Peyer's patch (tissue), 4 donors: ENCODE measurements around the gene CERKL.

Experiments
- POLR2A ChIP-seq, 2 donors: fragments of 450-650 bp; IDR thresholded peaks; one replicate each; pipeline ENCODE4 v1.5.1; 2017; ENCODE audit warnings: antibody characterized with exemption in 2 of 2, mild to moderate bottlenecking in 2 of 2, moderate library complexity in 2 of 2
- TF ChIP-seq, protein P1 (sequence below), 6 experiments: fragments of 450-650 bp in 4 of 6; fragments of 200-600 bp in 2 of 6; sonication (generic) in 1 of 6; IDR thresholded peaks; one replicate each; pipeline ENCODE4 v1.5.1; 2017 to 2019; ENCODE audit warnings: antibody characterized with exemption in 6 of 6, mild to moderate bottlenecking in 3 of 6, moderate library complexity in 1 of 6

- TF ChIP-seq, protein P1, sequence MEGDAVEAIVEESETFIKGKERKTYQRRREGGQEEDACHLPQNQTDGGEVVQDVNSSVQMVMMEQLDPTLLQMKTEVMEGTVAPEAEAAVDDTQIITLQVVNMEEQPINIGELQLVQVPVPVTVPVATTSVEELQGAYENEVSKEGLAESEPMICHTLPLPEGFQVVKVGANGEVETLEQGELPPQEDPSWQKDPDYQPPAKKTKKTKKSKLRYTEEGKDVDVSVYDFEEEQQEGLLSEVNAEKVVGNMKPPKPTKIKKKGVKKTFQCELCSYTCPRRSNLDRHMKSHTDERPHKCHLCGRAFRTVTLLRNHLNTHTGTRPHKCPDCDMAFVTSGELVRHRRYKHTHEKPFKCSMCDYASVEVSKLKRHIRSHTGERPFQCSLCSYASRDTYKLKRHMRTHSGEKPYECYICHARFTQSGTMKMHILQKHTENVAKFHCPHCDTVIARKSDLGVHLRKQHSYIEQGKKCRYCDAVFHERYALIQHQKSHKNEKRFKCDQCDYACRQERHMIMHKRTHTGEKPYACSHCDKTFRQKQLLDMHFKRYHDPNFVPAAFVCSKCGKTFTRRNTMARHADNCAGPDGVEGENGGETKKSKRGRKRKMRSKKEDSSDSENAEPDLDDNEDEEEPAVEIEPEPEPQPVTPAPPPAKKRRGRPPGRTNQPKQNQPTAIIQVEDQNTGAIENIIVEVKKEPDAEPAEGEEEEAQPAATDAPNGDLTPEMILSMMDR (IDR thresholded peaks at IDR 0.05) = no peak
- no peak for TF ChIP-seq POLR2A (IDR thresholded peaks at IDR 0.05)
Measured at GRCh38 chr2:181536730-181537129, 120.2 kb downstream of the CERKL start.
